ENCODE measurements around the gene UBE4A.

UBE4A gene, protein sequence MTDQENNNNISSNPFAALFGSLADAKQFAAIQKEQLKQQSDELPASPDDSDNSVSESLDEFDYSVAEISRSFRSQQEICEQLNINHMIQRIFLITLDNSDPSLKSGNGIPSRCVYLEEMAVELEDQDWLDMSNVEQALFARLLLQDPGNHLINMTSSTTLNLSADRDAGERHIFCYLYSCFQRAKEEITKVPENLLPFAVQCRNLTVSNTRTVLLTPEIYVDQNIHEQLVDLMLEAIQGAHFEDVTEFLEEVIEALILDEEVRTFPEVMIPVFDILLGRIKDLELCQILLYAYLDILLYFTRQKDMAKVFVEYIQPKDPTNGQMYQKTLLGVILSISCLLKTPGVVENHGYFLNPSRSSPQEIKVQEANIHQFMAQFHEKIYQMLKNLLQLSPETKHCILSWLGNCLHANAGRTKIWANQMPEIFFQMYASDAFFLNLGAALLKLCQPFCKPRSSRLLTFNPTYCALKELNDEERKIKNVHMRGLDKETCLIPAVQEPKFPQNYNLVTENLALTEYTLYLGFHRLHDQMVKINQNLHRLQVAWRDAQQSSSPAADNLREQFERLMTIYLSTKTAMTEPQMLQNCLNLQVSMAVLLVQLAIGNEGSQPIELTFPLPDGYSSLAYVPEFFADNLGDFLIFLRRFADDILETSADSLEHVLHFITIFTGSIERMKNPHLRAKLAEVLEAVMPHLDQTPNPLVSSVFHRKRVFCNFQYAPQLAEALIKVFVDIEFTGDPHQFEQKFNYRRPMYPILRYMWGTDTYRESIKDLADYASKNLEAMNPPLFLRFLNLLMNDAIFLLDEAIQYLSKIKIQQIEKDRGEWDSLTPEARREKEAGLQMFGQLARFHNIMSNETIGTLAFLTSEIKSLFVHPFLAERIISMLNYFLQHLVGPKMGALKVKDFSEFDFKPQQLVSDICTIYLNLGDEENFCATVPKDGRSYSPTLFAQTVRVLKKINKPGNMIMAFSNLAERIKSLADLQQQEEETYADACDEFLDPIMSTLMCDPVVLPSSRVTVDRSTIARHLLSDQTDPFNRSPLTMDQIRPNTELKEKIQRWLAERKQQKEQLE

DNA sequence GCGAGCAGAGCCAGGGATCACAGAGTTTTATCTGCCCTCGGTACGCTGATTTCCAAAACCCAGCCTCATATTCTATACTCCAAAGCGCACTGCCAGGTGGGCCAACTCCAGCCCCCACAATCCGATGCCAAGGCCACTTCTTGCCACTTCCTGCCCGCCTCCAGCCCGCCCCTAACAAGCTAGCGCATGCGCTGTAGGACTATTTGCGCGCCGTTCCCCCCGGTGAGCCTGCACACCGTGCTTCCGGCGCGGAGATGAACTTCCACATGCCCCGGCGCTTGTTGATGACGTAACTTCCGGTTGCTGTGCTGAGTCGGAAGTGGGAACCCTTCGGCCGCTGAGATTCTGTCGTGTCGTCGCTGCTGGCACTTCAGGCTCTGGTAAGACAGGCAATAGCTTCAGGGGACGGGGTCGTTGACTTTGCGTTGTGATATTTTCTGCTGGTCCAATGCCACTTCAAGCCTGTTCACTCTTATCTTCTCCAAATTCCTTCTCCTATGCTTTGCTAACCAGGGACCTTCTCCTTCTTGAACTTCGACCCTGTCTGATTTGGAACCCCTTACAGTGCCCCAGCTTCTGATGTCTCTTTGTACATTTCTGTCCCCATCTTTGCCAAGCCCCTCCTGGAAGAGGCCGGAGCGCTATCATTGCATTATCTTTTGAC lies at the start of gene UBE4A:
Gene UBE4A (plus strand): TSS at position 306 of the 664 bp plus-strand sequence. CDS start 5,481 bp downstream, outside the sequence.
- DNase-seq: peak; percentile 95

DNA sequence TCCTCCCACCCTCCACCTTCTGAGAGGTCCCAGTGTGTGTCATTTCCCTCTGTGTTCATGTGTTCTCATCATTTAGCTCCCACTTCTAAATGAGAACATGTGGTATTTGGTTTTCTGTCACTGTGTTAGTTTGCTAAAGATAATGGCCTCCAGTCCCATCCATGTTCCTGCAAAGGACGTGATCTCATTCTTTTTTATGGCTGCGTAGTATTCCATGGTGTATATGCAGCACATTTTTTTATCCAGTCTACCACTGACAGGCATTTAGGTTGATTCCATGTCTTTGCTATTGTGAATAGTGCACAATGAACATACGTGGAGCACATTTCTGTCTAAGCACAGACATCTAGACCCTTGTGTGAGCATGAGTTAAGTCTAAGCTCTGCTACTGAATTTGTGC lies 49.1 kb upstream of the UBE4A start:
- no peak for DNase-seq

DNA sequence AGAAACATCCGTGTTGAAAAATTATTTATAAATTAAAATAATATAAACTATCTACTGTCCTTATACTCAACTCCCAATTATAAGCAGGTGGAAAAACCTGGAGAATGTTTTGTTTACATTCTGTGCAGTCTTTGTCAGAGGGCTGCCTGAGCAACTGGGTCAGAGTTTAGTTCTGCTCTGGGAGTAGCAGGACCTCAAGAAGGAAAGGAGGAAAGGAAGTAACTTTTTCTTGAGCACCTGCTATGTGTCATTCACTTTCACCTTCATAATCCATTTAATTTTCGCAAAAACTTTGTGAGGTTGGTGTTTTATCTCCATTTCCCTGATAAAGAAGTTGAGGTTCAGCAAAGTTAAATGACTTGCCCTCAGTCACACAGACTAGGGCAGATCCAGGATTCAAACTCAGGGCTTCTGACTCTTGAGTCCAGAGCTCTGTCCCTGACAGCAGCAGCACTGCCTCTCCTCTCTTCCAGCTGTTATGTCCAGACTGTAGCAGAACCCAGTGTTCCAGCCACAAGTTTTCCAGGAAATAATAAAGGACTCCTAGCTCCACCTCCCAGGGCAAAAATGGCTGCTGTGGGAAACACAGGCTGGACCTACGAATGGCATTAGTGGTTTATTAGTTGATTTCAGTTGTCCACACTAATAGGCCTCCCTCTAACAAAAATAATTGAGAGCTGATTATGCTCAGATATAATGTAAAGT lies 48.5 kb upstream of the UBE4A start:
- no peak for DNase-seq

DNA sequence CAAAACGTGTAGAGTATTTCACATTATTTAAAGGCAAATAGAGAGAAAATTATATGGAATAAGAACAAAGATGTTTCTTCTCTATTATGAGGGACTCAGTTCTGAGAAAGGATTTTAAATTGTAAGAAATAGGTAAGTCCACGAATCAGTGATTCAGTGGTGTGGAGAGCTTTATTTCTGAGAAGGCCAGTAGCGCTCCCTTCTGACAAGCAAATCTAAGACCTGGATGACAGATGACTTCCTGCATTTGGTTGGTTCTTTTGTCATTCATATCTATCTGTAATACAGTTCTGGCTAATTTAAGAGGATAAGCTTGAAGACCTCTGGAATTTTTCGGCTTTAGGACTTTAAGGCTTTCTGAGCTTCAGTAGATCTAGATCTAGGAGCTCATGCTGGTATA lies 47.9 kb upstream of the UBE4A start:
- DNase-seq: no peak

DNA sequence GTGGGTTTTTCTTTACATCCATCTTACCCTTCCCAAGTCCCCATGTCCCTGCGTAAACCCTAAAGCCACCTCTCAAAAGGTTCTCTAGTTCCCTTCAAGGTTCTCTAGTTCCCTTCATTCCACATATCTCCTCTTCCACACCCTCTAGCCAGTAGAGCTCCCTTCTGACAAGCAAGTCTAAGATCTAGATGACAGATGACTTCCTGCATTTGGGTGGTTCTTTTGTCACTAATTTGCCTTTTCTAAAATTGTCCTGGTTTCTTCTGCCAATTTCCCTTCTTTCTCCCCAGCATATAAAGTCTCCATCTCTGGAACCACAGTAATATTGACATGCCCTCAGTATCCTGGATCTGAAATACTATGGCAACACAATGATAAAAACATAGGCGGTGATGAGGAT lies 47.1 kb upstream of the UBE4A start:
- DNase-seq: no peak

DNA sequence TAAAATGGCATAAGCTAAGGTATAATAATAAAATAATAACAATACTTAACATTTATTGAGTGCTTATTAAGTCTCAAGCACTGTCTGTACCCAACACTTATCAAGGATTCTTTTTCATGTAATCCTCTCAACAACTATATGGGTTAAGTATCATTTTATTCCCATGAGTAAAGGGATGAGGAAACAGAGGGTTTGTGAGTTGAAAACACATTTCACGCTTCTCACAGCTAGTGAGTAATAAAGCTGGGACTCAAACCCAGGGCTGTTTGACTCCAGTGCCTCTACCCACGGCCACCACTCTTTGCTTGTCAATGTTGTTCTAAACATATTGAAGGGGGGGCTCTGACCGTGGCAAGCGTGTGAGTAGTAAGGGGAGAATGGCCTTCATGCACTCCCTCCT lies 46.2 kb upstream of the UBE4A start:
- no peak for DNase-seq

DNA sequence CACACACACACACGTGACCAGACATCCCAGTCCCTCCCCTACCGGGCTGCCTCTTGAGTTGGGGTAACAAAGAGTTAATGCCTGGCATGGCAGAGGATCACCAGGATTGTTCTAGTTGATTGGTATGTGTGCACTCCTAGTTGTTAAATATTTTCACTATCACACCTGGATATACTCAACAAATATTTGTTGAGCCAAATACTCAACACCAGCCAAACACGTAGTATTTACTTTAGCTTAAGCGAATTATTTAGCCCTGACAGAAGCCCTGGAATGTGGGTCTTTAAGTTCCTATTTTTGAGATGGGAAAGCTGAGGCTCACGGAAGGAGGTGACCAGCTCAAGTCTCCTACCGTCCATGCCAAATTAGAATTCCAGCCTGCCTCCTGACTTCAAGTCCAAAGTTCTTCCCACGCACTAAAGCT lies 44.4 kb upstream of the UBE4A start:
- DNase-seq: peak; percentile 27

DNA sequence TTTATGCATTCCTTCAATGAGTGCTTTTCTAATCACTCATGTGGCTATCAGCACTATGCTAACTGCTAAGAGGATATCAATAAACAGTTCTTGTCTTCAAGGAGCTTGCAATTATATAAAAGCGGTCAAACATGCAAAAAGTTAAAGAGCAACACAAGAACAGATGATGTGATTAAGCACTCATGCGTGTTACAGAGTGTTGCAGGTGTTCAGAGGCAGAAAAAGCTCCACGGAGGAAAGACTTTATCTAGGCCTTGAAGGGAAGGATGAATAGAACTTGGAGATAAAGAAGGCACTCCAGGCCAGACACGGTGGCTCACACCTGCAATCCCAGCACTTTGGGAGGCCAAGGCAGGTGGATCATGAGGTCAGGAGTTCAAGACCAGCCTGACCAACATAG lies 41.3 kb upstream of the UBE4A start:
- DNase-seq: no peak

DNA sequence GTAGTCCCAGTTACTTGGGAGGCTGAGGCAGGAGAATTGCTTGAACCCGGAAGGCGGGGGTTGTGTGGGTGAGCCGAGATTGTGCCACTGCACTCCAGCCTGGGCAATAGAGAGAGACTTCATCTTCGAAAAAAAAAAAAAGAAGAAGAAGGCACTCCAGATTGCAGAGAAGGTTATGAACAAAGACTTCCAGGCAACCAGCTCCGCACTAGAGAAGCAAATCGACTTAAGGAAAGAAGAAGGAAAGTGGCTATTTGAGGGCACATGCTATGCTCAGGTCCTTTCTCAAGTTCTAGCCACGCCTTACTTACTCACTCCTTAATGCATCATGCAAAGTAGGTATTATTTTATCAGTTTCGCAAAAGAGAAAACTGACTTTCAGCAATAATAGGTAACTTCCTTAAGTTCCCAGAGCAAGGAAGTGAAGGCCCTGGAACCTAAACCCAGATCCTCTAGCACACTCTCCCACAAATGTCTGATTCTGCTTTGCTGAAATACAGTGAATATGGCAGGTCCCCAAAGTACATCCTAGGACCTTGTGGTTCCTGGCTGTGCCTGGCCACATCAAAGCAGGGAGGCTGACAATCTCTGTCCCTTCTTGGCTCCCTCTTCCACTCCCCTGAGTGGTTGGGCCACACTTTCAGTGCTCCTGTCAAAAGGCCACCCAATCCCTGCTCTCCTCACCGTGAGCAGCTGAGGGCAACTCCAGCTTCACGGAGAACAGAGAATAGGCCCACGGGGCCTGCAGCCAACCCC lies 40.6 kb upstream of the UBE4A start:
- DNase-seq: no peak

DNA sequence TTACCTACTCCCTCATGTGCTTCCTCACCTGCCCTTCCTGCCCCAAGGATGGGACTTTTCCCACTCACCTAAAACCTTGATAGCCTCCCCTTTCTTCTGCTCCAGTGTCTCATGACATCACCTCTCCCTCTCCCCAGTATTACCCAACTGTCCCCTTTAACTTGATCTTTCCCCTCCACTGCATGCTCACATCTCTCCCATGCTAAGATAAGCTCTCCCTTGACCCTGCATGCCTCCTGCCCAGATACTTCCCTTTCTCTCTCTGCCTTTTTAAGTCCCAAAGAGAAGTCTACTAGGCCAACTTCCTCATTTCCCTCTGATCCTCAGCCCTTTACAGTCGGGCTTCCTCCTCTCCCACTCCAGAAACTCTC lies 40.1 kb upstream of the UBE4A start:
- no peak for DNase-seq

DNA sequence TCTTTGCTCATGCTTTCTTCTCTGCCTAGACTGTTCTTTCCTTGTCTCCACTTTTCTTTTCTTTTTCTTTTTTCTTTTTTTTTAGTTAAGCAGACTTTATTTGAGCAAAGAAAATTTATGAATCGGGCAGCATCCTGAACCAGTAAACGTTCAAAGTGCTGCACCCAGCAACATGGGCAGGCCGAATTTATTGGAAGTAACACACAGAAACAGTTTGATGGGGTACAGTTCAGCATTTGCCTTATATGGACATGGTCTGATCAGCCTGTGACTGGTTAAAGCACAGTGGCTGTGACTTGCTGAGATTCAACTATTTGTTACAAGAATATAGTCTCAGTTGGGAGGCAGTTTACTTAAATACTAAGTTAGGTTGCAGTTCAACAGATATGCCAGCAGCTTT lies 38.9 kb upstream of the UBE4A start:
- no peak for DNase-seq

DNA sequence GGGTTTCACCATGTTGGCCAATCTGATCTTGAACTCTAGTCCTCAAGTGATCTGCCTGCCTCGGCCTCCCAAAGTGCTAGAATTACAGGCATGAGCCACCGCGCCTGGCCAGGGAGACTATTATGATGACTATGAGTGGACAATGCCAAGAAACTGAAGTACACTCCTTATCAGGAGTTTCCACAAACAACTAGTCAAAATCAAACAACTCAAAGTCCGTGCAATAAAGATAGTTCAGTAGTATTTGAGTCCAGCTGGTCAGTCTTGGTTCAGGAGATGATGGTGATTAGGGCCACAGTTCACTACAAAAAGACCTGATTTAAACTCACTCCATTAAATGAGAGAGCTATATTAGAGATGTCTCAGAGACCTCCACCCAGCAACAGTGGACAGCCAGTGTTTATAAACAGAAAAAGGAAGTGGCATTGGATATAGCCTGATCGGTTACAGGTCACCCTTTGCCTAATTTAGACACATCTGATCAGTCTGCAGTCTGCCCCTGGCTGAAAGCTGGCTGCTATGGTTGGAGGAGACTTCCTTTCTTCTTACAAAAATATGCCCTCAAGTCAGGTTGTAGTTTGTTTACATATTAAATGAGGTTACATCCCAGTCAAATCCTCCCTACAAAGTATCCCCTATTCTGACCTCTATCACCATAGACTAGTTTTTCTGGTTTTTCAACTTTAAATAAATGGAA lies 37.9 kb upstream of the UBE4A start:
- no peak for DNase-seq

DNA sequence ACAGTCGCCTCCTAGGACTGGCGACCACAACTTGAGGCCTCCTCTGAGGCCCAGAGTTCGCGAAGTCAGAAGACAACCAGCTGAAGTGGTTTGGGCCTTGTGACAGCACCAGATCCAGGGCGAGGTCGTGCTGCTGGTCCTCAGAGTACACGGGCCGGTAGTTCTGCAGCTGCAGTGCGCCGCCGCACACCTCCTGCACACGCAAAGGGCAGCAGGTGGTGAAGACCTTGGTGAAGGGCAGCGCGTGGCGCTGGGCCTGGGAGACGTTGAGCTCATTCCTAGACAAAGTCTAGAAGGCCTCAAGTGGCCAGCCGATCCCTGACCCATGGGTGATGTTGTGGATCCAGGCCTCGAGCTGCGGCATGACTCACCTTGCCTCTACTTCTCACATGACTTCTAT lies 36.7 kb upstream of the UBE4A start:
- no peak for DNase-seq

DNA sequence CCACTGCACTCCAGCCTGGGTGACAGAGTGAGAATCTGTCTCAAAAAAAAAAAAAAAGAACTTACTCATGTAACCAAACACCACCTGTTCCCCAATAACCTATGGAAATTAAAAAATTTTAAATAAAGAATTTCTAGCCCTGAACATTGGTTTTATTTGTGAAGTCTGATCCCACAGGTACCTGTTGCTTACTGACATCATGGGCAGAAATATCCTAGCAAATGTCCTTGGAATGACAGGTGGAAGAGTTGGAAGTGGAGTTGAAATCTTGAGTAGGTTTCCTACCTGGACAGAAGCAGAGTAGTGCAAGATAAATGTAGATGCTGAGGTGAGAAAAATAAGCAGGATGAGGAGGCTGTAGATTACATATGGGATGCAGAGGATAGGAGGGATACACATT lies 34.1 kb upstream of the UBE4A start:
- no peak for DNase-seq

DNA sequence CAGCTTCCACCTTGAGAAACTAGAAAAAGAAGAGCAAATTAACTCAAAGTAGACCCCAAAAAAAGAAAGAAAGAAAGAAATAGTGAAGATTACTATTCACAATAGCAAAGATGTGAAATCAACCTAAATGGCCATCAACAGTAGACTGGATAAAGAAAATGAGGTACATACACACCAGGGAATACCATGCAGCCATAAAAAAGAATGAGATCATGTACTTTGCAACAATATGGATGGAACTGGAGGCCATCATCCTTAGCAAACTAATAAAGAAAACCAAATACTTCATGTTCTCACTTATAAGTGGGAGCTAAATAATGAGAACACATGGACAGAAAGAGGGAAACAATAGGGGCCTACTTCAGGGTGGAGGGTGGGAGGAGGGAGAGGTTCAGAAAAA lies 30.7 kb upstream of the UBE4A start:
- DNase-seq: no peak

DNA sequence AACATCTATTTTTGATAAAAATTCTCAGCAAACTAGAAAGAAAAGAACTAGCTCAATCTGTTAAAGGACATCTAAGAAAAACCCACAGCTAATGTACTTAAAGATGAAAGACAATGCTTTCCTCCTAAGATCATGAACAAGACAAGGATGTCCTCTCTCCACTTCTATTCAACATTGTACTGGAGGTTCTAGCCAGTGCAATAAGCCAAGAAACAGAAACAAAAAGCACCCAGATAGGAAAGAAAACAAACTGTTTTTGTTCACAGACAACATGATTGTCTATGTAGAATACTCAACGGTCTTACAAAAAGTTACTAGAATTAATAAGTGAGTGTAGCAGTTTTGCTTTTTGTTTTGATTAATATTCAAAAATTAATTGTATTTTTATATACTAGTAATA lies 24.7 kb upstream of the UBE4A start:
- DNase-seq: no peak

DNA sequence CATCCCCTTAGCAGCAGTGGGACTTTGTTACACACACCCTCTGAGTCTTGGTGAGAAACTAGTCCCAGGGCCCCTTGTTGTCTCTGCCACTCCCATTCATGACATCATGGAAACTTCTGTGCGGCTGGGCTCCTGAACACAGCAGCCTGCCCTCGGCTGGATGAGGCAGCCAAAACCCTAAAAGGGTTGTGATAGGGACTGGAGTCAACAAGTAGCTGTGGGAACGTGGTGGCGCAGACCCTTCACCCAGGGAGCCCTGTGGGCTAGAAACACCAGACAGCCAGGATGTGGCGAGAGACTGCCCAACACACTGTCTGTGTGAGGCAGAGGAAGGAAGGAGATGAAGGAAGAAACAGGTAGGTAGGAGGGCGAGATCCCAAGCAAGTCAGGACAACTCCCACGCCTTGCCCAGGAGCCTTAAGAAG lies 20.8 kb upstream of the UBE4A start:
- DNase-seq: no peak

DNA sequence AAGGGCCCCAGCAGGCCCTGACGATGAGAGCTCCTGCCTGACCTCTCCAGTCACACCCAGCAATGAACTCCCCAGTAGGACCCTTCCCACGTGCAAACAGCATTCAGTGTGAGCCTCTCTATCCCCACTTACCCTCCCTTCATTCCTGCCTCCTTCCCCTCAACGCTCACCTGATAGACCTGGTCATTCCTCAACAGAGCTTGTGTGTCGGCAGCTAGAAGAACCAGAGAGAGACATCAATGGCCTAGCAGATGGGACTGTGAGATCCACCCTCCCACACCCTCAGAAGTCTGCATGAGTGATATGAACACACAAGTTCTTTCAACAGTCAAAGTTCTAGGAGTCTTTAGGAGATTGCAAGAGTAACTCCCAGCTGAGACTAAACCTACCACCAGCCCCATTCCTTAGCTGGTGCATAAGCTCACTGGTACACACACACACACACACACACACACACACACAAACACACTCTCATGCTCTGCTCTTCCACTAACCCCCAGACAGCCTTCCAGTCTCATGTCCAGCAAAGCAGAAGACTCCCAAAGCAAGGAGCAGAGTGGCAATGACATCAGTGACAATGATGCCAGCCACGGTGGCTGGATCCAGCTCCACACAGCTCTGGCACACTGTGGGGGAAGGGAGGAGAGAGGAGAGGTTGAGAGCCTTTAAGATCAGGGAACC lies 20.0 kb upstream of the UBE4A start:
- no peak for DNase-seq

DNA sequence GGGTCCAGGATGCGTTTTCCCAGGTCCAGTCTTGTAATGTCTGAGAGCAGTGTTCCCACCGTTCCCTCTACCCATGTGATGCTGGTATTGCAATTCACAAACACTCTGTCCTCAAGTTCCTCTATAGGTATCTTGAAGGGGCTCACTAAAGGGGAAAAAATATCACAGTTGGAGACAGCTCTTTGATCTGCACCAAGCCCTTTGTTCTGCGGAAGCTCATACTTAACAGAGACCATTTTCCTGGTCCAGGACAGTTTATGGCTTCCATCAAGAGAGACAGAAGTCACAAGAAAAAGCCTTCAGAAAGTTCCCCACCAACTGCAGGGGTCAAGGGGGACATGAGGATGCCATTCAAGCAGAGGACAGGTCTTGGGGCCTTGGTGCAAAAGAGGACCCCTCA lies 19.0 kb upstream of the UBE4A start:
- DNase-seq: no peak

DNA sequence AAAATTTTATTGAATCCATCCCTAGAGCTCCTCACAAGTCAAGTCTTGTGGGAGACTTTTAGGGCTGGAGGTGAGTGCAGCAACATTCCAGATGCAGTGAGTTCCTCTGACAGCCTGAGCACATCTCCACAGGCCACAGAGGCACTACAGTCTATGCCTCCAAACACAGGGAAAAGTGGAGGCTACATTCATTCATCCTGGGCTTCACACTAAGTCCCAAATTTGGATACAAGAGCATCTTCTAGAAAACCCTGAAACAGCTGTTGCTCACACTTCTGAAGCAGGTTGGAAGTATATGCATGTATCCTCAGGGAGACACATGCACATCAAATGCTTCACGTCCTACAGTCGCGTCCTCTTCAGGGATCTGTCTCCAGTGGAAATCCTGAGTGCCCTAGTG lies 18.1 kb upstream of the UBE4A start:
- no peak for DNase-seq
